HG02588 (cell line): ENCODE data around the gene TUBB2B.
"Not testable (repeated sequence)": the region's sequence is repeated elsewhere in the genome, so short reads cannot be mapped to it uniquely, and the experiment has no call there.

Source experiments
- ATAC-seq: cut with Tn5 transposase; IDR thresholded peaks from one replicate; pipeline ENCODE4 v1.9.1; 2021; ENCODE audit warnings: mild to moderate bottlenecking, moderate library complexity; ENCODE audit not compliant: unreplicated experiment

The TUBB2B gene

GRCh38 chr6:3258720-3259490 lies 31.5 kb upstream of the TUBB2B start, which contains the start of gene PSMG4:
Gene PSMG4 (plus strand): TSS chr6:3258947. CDS start chr6:3259023, 76 bp downstream.
- ATAC-seq, result peak; percentile 74

- ATAC-seq, result no peak
These were observed 30.7 kb upstream of the TUBB2B start for GRCh38 chr6:3258201-3258600.

DNA sequence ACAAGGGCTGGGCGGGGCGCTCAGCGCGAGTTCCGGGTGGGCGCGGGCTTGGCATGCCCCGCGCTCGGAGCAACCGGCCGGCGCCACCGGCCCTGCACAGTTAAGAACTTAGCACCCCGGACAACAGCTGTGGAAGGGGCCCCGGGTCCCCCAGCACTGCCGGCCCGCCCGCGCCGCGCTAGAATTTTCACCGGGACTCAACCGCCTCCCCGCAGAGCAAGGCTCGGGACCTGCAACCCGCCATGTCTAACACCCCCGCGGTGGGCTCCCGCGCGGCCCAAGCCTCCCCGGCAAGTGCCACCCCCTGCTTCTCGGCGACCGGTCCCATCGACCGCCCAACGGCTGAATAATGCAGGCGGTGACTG lies 26.1 kb upstream of the TUBB2B start:
- no peak for ATAC-seq

DNA sequence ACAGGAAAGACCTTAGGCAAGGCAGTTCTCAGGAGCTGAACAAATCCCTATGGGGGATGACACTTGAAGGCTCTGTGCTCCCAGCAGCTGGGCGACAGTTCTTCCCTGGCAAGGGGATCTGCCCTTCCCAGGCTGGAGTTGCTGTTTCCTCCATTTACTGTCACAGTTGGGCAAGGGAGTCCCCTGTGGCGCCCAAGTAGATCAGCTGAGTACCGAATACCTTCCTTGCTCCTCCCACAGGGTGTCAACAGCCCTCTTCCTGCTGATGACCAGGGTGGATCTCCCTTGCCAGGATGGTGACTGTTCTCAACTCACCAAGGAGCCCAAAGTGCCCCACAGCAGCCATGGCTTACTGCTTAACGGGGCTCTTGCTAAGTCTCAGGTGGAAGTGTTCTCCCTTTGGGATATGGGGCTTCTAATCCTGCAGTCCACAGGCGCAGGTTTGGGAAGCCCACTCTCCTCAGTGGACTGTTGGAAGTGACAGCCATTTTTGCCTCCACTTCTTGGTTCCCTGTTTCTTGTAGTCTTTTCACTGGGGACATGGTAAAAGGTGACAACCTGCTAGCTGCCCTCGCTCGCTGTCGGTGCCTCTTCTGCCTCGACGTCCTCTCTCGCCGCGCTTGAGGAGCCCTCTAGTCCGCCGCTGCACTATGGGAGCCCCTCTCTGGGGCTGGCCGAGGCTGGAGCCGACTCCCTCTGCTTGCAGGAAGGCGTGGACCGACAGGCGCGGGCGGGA lies 25.6 kb upstream of the TUBB2B start:
- no peak for ATAC-seq

DNA sequence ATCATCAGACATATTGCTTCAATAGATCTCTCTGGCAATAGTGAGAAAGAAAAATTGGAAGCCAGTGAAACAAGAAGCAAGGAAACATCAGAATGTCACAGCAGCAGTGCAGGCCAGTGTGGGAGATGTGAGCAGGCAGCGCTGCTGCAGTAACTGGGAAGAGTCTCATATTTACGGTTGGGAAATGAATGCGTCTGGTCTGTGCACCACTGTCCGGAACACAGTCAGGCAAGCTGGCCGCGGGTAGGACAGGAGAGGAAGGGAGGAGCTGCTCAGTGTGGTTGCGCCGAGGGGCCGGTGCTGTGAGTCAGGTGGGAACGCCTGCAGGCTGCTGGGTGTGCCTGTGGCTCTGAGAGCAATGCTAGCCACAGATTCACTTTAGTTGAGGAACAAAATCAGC lies 24.9 kb upstream of the TUBB2B start:
- ATAC-seq, result no peak

DNA sequence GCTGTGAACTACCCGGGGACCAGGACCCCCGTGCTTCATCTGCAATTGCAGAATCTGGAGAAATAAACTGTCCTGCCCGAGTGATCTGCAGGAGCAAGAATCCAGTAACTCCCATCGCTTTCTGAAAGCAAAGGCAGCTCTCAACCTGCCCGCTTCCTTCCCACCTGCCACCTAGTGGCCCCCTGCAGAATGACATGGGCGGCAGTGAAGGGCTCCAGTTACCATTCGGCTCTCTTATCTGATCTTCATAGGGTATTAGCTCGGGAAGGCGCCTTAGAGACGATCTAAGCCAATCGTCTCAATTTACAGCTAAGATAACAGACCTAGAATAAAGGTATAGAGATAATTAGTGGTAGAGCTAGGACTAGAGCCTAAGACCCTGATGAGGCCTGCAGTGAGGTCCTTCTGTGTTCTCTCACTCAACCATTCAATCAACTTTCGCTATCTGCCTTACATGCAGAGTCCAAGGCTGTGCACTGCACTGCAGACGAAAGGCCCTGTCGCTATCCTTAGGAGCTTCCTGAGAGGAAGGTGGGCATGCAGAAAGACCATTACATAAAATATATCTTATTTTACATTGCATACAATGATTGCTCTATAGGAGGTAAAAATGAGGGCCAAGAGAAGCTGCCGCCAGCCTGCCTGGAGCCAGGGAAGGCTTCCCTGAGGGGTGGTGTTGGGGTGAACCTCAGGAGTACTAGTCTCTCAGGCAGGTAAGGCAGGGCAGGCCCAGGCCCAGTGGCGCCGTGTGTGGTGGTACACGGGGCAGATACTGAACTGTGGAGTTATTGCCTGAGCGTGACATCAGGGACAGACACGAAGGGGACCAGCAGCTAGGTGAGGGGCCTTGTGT lies 24.2 kb upstream of the TUBB2B start:
- peak; percentile 66 for ATAC-seq

GRCh38 chr6:3250231-3250675 lies 22.8 kb upstream of the TUBB2B start:
- no peak for ATAC-seq

DNA sequence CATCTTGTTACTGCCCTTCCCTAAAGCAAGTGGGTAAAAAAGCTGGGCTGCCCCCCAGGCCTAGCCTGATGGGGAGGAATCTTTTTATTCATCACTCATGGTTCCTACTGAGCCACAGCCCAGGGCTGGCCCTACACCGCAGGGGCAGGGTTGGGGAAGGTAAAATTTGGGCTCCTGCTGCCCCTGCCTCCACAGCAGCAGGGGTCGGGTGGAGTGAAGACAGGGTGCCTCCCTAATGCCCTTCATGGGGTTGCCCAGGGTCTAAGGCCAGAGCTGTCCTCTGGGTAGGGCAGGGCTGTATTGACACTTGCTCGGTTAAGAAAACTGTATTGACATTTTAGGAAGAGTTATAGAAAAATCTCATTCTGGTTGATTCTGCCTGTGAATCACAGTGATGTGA lies 22.4 kb upstream of the TUBB2B start:
- no peak for ATAC-seq

DNA sequence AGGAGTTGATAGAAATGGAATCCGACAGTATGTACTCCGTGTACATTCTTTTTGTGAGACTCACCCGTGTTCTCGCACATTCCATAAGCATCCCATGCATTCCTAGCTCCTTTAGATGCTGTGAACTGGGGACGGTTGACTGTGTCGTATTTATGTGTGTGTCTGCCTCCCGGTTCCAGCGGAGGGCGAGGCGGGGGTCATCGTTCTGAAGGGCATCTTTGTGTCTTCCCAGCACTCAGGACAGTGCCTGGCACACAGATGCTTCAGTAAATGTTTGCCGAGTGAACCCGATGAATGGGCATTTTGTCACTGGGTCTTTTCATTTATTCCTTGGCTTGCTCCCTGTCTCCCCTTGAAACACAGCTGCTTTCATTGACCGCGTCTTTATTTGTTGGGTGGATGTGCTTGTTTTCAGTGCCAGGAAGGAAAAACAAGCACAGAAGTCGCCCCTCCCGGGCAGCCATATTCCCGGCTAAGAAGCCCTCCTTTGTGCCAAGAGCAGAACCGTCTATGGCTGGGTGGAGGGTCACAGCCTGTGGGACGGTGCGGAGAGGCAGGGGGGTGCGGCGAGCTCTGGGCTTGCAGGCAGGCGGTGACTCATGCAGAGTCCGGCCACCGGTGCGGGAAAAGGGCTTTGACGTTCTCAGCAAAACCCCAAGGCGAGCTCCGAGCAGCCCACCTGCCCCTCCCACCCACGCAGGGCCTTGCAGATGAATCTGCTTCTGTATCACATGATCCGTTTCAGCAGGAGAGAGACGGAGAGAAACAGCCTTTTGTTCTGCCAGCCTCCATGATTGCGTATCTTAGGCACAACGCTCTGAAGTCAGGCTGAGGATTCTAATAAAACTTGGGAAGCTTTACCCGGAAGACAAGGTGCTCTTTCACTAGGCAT lies 20.0 kb upstream of the TUBB2B start:
- no peak for ATAC-seq

GRCh38 chr6:3245216-3245615 lies 17.8 kb upstream of the TUBB2B start:
- no peak for ATAC-seq

GRCh38 chr6:3244832-3245161 lies 17.3 kb upstream of the TUBB2B start:
- not testable (repeated sequence) for ATAC-seq

- no peak for ATAC-seq
These were observed 16.8 kb upstream of the TUBB2B start for GRCh38 chr6:3244003-3244831.

DNA sequence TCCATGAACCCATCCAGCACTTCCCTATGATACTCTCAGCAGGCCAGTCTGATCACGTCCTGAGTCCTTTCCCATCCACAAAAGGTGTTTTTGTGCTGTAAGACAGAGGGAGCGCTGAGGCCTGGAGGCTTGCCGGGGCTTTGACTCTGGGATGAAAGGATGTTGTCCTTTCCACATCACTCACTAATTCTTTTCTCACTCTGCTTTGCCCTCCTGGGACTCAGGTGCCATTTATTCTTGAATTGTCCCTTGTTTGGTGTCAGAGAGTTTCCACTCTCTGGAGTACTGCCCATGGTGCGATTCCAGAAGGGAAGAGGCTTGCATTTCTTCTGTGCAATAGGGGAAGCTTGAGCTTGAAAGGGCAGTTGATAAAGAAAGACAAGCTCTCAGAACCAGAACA lies 15.3 kb upstream of the TUBB2B start:
- no peak for ATAC-seq

DNA sequence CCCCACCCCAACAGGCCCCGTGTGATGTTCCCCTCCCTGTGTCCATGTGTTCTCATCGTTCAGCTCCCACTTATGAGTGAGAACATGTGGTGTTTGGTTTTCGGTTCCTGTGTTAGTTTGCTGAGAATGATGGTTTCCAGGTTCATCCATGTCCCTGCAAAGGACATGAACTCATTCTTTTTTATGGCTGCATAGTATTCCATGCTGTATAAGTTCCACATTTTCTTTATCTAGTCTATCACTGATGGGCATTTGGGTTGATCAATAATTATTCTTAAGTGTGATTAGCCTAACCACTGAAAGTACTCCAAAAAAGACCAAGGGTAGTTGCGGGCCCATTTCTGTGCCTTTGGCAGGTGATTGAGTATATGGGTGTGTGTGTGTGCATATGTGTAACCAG lies 14.3 kb upstream of the TUBB2B start:
- ATAC-seq, result not testable (repeated sequence)

DNA sequence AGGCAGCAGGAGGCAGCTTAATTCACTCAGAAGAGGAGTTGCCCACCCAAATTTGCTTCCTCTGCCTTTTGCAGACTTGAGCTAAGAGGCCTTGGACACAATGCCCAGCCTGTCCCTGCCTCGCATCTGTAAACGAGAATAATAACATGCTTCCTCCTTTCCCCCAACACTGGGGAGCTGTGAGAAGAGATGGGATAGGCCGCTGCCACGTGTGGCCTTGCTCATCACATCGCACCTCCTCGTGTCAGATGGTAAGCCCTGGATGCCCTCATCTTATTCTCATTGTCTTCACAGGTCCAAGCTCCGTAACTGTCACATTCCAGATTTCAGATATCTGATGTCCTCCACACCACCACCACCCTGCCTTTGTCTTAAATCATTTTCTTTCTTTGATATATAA lies 13.1 kb upstream of the TUBB2B start:
- no peak for ATAC-seq

- ATAC-seq, result no peak
These were observed 11.8 kb upstream of the TUBB2B start for GRCh38 chr6:3239110-3239830.

DNA sequence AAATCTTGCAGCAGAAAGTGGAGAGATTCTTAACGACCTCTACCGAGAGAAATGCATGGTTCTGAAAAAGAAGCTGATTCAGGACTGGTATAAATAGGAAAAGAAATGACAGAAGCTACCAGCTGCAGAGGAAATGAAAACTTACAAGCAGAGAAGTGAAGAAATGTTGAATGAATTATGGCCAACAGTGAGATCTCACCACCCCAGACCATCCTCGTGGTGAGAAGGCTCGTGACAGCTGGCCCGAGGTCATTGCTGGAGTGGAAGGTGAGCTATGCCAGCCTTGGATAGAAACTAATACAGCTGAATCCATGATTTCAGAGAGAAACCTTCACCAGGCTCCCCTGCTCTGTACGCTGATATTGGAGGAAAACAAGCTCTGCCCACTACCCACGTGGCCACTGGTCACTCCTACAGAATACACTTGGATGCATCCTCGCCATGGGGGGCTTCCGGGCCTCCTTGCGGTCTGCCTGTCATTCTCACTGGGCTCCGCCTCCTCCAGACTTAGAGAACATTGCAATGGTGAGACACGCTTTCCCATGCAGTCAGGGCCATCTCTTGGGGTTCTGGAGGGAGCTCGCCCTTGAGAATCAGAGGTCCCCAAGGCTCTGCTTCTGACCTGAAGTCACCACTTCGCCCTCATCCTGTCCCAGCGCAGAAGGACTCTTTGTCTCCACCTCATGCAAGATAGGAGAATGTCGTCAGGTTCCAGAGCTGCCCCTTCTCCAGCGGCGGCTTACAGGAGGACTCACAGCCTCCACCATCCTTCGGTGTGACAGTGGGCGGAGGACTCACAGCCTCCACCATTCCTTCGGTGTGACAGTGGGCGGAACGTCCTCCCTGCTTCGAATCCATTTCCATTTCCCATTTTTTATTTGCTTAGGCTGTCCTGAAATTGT lies 10.6 kb upstream of the TUBB2B start:
- no peak for ATAC-seq

GRCh38 chr6:3236005-3236404 lies 8.6 kb upstream of the TUBB2B start:
- no peak for ATAC-seq
